NCI-H748 (cell line): ENCODE measurements around the gene AKAP13.

Experiments used
- DNase-seq: peaks from one replicate; lab custom pipeline; 2025; ENCODE audit not compliant: unreplicated experiment; lab: John Stamatoyannopoulos, UW

The AKAP13 gene

DNA sequence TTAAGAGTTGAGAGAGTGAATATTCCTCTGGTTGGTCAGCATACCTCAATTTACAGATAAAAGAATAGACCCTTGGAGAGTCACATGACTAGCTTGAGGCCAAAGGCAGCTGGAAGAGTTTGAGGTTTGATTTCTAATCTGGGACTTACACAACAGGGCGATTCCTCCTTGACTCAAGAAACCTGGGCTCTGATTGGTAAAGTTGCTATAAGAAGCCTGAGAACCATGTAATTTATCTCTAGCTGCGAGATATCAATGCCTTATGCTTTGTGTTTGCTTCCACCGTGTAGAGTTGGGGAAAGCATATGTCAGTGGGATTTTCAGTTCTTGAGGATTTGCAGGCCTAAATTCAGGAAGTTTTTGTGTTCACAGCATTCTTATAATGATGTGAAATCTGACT lies 208.3 kb downstream of the AKAP13 start:
- no peak for DNase-seq

- no peak for DNase-seq
Measured at GRCh38 chr15:85589851-85590250, 209.4 kb downstream of the AKAP13 start.

DNA sequence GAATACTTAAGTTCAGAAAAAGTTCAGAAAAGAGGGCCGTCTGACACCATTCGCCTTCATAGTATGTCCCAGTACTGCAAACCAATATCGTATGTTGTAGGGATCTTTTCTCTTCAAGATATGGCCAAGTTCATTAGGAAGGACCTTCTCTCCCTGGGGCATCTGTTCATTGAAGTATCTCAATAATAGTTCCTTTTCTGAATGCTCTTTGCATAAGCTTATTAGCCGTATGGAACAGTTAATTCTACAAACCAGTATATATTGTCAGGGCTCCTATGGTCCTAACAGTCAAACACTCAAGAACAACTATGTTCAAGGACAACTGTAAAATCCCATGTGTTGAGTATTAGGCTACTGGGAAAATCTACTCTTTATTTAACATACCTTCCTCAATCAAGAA lies 211.2 kb downstream of the AKAP13 start:
- DNase-seq = no peak

DNA sequence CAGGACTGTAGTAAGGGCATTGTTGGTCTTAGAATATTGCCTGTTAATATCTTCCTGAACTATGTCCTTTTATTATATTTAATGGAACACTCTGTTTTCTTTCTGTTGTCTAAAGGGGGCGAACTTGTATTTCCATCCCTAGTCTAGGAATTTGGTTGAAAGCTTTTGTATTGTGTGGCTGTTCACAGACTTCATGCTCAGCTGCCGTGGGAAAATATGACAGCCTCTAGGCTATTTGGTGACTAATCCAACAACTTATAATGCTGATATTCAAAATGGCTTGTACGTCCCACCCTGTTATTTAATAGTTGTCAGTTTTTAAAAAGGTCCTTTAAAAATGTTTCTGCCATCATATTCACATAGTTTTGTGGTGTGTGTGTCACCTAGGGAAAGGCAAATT lies 211.7 kb downstream of the AKAP13 start:
- no peak for DNase-seq

- no peak for DNase-seq
Measured at GRCh38 chr15:85593809-85594445, 213.5 kb downstream of the AKAP13 start.

- no peak for DNase-seq
Measured at GRCh38 chr15:85595804-85596536, 215.6 kb downstream of the AKAP13 start.

- DNase-seq = no peak
Measured at GRCh38 chr15:85597155-85597815, 216.9 kb downstream of the AKAP13 start.

DNA sequence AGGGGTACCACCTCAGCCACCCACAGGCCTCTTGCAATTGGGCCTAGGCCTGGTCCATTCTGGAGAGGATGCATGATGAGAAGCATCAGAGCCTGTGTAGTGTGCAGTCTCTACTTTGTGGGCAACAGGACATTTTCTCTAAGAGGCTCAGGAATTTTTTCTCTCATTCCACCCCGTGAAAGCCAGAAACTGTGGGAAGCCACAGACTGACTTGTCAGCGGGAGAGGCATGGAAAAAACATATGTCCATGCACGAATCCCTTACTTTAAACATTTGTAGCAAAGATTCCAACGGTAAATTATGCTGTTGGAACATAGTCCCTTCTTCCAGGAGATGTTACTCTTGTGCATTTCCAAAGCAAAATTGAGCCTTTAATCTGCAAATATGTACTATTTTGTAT lies 217.8 kb downstream of the AKAP13 start:
- no peak for DNase-seq

DNA sequence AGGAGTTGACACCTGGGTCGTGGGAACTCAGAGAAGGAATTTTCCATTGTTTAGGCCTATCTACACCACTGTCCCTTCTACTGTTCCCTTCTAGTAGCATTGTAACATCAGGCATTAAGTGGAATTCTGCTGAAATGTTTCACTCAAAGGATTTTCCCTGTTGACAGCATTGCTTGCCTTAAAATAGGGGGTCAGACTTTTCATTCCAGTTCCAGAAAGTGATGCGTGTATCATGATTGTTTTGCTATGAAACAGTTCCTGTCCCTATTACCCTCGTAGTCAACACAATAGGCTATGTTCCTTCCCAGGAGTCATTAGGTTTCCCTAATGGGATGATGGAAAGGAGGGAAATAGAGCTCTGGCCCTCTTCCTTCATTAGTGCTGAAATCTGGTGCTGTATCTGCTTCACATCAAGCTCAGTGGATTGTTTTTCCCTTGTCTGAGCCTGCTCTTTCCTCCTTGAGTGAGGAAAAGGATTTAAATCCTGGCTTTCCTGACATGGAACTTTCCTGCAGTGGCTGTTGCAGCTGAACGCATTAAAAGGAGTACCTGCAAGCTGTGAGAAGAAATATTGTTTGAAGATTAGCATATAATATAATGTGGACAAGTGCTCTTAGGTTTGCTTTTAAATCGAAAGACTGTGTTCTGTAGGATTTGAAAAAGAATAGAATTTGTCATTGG lies 218.5 kb downstream of the AKAP13 start:
- DNase-seq = no peak

DNA sequence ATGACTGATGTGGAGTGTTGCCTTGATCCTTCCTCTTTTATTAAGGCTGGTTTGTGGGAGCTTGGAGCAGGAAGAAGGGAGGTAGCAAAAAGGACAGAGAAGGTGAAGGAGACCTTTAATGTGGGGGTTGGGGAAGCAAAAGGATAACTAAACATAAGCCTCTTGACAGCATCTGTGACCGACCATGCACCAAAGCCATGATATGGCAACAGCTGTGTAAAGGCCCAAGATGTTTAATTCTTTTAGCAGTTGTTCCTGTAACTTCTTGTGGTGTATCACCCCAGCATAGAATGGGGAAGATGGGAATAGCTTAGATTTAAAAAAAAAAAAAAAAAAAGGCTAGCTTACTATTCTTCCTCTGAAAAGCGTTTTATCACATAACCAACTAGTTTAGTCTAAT lies 219.6 kb downstream of the AKAP13 start:
- no peak for DNase-seq

- DNase-seq = no peak
Measured at GRCh38 chr15:85603160-85603559, 222.8 kb downstream of the AKAP13 start.

DNA sequence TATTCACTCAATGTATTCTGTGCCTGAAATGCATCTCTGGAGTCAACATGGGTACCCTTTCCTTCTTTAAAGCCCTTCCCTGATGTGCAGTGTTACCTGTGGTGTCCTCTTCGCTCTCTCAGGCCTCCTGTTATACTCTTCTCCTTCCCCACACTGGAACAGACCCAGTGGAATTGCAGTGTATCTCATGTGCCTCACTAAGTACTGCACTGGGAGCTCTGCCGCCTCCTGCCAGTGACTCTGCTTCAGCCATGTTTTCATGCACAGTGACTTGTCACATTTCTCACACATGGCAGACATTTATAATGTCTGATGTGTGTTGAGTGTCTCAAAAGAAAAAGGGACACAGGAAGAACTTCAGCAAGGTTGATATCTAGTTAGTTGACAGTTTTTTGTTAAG lies 223.3 kb downstream of the AKAP13 start:
- DNase-seq = no peak

DNA sequence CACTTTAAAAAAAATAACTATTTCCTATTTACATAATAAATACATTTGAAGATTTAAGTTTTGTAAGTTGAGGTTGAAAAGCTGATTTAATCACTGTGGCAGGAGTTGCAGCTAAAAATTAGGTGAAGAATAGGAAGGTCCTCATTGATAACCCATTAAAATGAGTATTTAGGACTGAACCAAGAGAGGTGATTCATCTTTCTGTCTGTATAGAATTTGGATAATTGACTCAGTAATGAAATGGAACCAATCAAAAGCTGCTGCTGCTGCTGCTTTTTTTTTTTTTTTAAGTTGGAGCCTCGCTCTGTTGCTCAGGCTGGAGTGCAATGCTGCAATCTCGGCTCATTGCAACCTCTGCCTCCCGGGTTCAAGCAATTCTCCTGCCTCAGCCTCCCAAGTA lies 223.8 kb downstream of the AKAP13 start:
- no peak for DNase-seq

- DNase-seq = no peak
Measured at GRCh38 chr15:85606738-85607137, 226.3 kb downstream of the AKAP13 start.

GRCh38 chr15:85607141-85607806 lies 226.9 kb downstream of the AKAP13 start:
- DNase-seq = no peak

DNA sequence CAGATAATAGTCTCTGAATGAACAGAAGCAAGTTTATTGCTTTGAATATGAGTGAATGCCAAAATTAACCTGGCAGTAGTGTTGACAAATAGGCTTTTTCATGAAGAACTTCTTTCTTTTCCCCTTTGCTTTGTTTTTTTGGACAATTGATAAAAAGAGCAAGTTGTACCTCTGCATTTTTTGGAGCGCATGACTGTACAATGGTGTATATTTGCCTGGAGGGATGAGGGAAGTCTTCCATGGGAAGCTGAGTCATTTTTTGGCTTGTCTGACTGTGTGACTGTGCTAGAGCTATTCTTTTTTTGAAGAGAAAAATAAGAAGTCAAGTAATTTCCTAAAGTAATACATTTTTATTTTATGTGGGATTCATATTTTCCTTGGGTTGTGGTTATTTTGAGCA lies 227.4 kb downstream of the AKAP13 start:
- DNase-seq = no peak

DNA sequence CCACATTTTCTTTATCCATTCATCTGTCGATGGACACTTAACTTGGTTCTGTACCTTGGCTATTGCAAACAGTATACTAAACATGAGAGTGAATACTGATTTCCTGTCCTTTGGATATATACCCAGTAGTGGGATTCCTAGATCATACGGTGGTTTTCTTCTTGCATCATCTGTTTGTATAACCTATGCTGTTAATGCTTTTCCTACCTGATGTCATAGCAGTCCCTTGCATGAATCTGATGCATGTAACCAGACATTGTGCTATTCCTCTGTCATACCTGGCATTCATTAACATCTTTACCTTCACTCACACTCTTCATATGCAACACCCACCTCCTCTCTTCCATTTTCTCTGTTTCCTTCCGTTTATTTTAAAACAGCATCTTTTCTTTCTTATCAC lies 229.1 kb downstream of the AKAP13 start:
- no peak for DNase-seq

GRCh38 chr15:85611361-85611760 lies 231.0 kb downstream of the AKAP13 start:
- DNase-seq = no peak

- no peak for DNase-seq
Measured at GRCh38 chr15:85614059-85614458, 233.7 kb downstream of the AKAP13 start.

GRCh38 chr15:85615930-85616329 lies 235.5 kb downstream of the AKAP13 start:
- no peak for DNase-seq

- no peak for DNase-seq
Measured at GRCh38 chr15:85616549-85617110, 236.2 kb downstream of the AKAP13 start.
